NB4 (cell line): Measurements from ENCODE around the gene DNAJC13.

Experiments
- CTCF ChIP-seq: IDR thresholded peaks from one replicate; pipeline ENCODE4 v1.5.1; 2012; ENCODE audit warnings: low read depth, low read length
- MAX ChIP-seq: IDR thresholded peaks from 2 replicates; pipeline ENCODE4 v1.6.1; 2011; ENCODE audit warnings: low read depth, low read length
- POLR2A ChIP-seq: IDR thresholded peaks from 2 replicates; pipeline ENCODE4 v1.6.1; 2011; ENCODE audit warnings: mild to moderate bottlenecking; ENCODE audit not compliant: insufficient read length; ENCODE audit errors: extremely low read depth

DNA sequence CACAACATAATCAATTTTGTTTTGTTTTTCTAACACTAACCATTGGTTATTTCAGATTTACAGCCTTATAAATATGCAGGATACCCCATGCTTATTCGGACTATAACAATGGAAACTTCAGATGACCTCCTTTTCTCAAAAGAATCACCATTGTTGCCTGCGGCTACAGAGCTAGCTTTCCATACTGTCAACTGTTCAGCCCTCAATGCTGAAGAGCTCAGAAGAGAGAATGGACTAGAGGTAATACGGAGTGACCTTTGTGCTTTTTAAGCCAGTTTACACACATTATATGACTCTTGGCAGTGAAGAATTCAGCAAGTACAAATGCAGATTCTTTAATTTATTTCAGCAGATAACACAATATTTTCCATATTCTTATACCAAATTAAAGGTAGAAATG lies 81.8 kb downstream of the DNAJC13 start:
- TF ChIP-seq CTCF (no peak), POLR2A (no peak), MAX (no peak)
